SW480 (cell line): ENCODE results near the gene TEX2.
A peak's percentile ranks its signal among the peaks of the same experiment; 100 is the strongest.
"Not testable (repeated sequence)": the region's sequence is repeated elsewhere in the genome, so short reads cannot be mapped to it uniquely, and the experiment has no call there.

Source experiments
- DNase-seq: peaks from one replicate; pipeline ENCODE4 v3.0.0-alpha.2; 2016; ENCODE audit warnings: low spot score

Gene TEX2

GRCh38 chr17:64145375-64145750, 117.7 kb downstream of the TEX2 start:
- no peak for DNase-seq

DNA sequence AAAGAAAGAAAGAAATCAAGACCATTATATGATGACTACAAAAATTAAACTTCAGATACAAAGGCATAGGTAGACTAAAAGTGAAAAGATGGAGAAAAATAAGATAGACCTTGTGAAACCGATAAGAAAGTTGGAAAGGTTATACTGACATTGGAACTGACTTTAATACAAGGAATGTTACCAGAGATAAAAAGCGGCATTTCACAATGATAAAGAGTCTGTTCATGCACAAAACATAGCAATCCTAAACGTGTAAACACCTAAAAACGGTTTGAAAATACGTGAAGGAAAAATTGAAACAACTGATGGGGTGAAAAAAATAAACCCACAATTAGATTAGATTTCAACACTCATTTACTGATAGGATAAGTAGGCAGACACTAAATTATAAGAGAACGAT, 123.5 kb downstream of the TEX2 start:
- DNase-seq, result no peak

GRCh38 chr17:64138441-64138840, 124.6 kb downstream of the TEX2 start:
- DNase-seq, result no peak

- no peak for DNase-seq
Observed at GRCh38 chr17:64135000-64135399, 128.1 kb downstream of the TEX2 start.

DNA sequence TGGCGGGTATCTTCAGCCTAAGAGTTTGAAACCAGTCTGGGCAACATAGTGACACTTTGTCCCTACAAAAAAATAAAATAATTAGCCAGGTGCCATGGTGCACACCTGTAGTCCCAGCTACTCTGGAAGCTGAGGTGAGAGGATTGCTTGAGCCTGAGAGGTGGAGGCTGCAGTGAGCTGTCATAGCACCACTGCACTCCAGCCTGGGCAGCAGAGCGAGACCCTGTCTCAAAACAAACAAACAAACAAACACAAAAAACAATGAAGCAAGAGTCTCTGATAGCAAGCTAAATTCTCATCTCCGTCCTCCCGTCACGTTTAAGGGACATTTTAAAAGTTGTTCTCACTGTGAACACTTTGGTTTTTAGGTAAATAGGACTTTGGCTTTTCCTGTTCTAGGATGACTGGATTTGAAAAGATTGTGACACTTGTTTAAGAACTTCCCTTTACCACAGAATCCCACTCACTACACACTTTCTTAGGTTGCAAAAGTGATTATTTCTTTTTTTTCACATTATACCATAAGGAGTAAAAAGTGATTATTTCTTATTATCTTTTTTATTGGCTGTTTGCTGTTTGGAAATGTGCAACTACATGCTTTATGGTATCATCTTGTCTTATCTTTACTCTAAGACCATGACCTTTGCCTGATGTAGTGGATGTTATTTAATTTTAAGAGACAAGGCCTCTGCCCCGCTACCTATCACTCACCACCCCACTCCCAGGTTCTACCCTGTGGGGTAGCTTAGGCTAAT, 128.7 kb downstream of the TEX2 start:
- no peak for DNase-seq

- DNase-seq, result peak; percentile 81
Observed at GRCh38 chr17:64133546-64134215, 129.4 kb downstream of the TEX2 start.

DNA sequence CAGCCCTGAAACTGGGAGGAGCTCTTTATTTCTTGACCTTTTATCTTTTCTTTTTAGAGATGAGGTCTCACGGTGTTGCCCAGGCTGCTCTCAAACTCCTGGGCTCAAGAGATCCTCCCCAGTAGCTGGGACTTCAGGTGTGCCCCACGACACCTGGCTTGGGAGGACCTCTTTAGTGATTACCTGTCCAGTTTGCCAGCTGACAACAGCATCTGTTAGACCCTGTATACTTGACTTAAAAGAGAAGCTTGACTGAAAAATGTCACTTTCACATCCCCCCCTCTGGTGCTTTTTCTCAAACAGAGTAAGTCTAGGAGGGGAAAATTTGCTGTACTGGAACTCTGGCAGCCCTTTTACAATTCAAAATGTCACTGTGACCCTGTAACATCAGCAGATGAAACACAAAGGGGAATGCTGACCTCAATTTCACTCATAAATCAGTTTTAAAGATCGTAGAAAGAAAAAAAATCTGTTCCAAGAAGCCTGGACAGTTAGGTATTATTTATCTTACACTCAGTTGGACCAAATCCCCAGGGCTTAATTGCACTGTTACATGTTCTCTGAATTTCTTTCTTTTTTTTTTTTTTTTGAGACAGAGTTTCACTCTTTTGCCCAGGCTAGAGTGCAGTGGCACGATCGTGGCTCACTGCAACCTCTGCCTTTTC, 131.3 kb downstream of the TEX2 start:
- no peak for DNase-seq

DNA sequence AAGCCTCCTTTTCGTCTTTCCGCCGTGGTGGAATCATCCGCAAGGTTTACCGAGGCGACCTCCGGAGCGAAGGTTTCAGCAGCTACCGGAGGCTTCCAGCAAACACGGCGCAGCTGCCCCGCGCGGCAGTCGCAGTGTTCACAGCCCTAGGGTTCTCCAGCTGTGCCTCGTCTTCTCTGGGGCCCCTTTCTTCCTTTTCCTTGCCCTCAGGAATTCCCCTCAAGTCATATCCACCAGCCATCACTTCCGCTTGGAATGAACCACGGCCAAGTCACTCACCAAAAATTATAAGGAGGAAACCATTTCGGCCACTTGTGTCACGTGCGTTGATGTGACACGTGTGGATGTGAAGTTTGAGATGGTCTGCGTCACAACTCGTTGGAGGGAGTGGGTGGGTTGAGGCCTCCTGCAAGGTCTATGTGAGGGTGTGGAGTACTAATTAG, 132.5 kb downstream of the TEX2 start:
- no peak for DNase-seq

- peak; percentile 91 for DNase-seq
Observed at GRCh38 chr17:64129765-64130558, 133.1 kb downstream of the TEX2 start, which contains the start of gene ERN1. TSS of gene ERN1 (minus strand) at chr17:64130144. CDS start at chr17:64130029, 115 bp downstream.

DNA sequence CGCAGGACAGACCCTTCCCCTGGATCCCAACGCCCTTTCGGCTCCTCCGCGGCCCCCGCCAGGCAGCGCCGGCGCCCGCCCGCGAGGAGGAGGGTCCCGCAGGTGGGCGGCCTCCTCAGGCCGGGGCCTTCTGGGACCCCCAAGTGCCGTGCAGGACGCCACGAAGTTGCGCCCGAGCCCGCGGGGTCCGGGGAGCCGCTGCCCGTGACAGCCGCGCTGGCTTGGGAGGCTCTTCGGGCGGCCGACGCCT, 133.6 kb downstream of the TEX2 start:
- DNase-seq, result no peak

DNA sequence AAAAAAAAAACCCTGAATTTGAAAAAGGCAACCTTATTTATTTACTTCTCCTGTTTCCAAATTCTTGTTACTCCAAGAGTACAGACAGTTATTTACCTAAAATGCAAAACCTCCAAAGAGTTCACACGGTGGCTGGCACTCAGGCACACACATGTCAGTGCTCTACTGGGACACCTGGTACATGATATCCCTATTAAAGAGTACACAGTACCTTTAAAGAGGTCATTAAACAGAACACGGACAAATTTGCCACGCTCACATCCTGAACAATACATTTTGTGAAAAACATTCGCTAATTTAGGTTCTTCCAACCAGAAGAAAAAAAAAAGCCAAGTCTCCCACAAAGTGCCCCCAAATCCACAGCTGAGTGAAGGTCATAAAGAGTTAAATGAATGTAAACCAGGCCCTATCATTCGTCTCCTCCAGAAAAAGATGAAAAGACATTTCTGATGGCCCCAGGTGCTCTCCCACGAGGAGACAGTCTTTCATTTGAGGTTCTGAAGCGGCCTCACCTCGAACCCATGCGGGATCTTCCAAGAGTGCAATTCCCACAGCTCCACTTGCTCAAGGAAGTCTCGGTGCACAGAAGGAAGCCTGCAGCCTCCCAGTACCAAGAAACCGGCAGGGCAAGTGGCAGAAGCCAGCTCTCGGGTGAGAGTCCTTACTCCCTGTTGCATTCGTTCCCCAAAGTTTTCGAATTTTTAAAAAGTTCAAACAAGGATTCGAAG, 134.1 kb downstream of the TEX2 start:
- DNase-seq, result peak; percentile 35

DNA sequence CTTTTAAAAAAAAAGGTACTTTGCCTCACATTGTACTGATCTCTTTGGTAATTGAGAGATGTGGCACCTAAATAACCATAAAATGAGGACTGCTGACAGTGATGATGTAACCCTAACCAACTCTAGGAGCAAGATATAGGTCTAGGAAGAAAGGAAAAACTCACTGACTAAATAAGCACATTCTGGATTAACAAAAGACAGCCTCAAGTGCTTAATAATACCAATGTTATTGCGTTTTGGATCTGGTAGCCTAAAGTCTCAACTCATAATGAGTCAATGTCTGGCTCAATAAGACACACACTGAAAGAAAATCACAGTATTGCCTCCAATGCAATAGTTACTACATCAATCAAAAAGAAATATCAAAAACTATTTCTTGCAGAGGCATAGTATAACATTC, 136.1 kb downstream of the TEX2 start:
- no peak for DNase-seq

GRCh38 chr17:64125937-64126336, 137.1 kb downstream of the TEX2 start:
- DNase-seq, result no peak

GRCh38 chr17:64124609-64125008, 138.5 kb downstream of the TEX2 start:
- DNase-seq, result no peak

GRCh38 chr17:64123114-64123513, 139.9 kb downstream of the TEX2 start:
- no peak for DNase-seq

- DNase-seq, result not testable (repeated sequence)
Observed at GRCh38 chr17:64120972-64121786, 141.9 kb downstream of the TEX2 start.

- DNase-seq, result no peak
Observed at GRCh38 chr17:64120159-64120810, 142.8 kb downstream of the TEX2 start.

DNA sequence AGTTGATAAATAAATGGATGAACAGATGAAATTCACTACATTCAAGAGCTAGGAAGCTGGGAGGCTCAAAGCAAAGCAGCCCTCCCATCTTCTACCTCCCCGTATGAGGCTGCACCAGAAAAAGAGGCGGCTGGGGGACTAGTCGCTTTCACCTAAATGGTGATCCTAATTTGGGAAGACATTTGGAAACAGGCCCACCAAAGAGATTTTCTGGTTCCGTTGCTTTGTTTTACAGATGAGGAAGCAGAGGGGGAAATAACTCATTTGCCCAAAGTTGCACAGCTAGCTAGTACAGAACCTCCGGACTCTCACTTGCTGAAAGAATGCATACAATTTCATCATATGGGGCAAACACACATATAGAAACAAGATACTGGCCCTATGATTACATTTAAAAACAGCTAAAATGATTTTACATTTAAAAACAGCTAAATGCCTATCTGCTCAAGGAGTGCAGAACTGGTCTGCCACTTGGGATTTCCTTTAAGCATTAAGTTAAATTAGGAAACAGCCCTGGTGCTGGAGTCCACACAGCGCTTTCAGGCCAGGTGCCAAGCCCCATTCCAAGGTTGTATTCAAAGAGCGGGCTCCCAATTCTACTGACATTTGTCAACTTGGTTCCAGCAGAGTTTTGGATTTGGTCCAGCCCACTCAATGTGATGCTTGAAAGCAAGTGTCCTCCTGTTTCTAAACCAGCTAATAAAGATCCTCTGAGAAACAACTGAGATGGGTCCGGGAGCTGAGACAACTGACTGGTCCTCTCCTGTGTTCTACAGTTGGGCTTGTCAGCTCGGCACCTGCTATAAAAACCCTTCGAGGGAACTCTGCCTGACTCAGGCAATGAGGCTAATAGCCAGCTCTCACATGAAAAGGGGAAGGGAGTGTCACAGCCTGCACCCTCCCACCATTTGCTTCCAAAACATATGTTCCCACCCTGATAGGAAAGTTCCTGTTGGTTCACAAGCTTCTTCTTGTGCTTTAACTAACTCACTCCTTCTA, 144.8 kb downstream of the TEX2 start:
- peak; percentile 17 for DNase-seq
